Measurements from ENCODE around the gene SMIM38.

Gene SMIM38

GRCh38 chr11:69159150-69159852 is 3.6 kb downstream of the SMIM38 start:
- no peak for DNase-seq (ENCODE audit: low spot score)

GRCh38 chr11:69160296-69161116 is 4.8 kb downstream of the SMIM38 start:
- DNase-seq (ENCODE audit: low spot score), result no peak

GRCh38 chr11:69161117-69161407 is 5.3 kb downstream of the SMIM38 start:
- DNase-seq (ENCODE audit: low spot score), result no peak

- no peak for DNase-seq (ENCODE audit: low spot score)
Measured at GRCh38 chr11:69162505-69162904, 6.8 kb downstream of the SMIM38 start.

GRCh38 chr11:69163842-69164241 is 8.1 kb downstream of the SMIM38 start:
- DNase-seq (ENCODE audit: low spot score), result no peak

- no peak for DNase-seq (ENCODE audit: low spot score)
Measured at GRCh38 chr11:69164824-69165223, 9.1 kb downstream of the SMIM38 start.

GRCh38 chr11:69165775-69166174 is 10.0 kb downstream of the SMIM38 start:
- no peak for DNase-seq (ENCODE audit: low spot score)

- DNase-seq (ENCODE audit: low spot score), result peak; percentile 36
Measured at GRCh38 chr11:69166218-69167115, 10.7 kb downstream of the SMIM38 start.

GRCh38 chr11:69167130-69167915 is 11.6 kb downstream of the SMIM38 start:
- no peak for DNase-seq (ENCODE audit: low spot score)

GRCh38 chr11:69167916-69168691 is 12.4 kb downstream of the SMIM38 start:
- no peak for DNase-seq (ENCODE audit: low spot score)

GRCh38 chr11:69169479-69169878 is 13.7 kb downstream of the SMIM38 start:
- DNase-seq (ENCODE audit: low spot score), result no peak

GRCh38 chr11:69170704-69171103 is 15.0 kb downstream of the SMIM38 start:
- DNase-seq (ENCODE audit: low spot score), result no peak

- DNase-seq (ENCODE audit: low spot score), result no peak
Measured at GRCh38 chr11:69171476-69172240, 15.9 kb downstream of the SMIM38 start.

GRCh38 chr11:69172674-69173073 is 16.9 kb downstream of the SMIM38 start:
- DNase-seq (ENCODE audit: low spot score), result peak; percentile 38

GRCh38 chr11:69173331-69173730 is 17.6 kb downstream of the SMIM38 start:
- DNase-seq (ENCODE audit: low spot score), result no peak

GRCh38 chr11:69173925-69174581 is 18.3 kb downstream of the SMIM38 start:
- no peak for DNase-seq (ENCODE audit: low spot score)

GRCh38 chr11:69174841-69175240 is 19.1 kb downstream of the SMIM38 start:
- DNase-seq (ENCODE audit: low spot score), result no peak

- DNase-seq (ENCODE audit: low spot score), result no peak
Measured at GRCh38 chr11:69178819-69179482, 23.2 kb downstream of the SMIM38 start.

GRCh38 chr11:69180226-69180625 is 24.5 kb downstream of the SMIM38 start:
- DNase-seq (ENCODE audit: low spot score), result no peak

Measured in NAMALWA (cell line).